Thyroid gland (tissue), 4 donors: ENCODE data around the gene RPS15.

ENCODE experiments used
- POLR2A ChIP-seq, 2 donors: fragments of 450-650 bp; IDR thresholded peaks; one replicate each; pipeline ENCODE4 v1.6.1; 2017; ENCODE audit warnings: antibody characterized with exemption in 2 of 2, mild to moderate bottlenecking in 2 of 2, moderate library complexity in 1 of 2
- TF ChIP-seq, protein P1 (sequence below), 6 experiments: fragments of 200-600 bp in 3 of 6; fragments of 450-650 bp in 3 of 6; sonication (generic) in 3 of 6; IDR thresholded peaks; one replicate each; pipeline ENCODE4 v1.5.1; 2016 to 2019; ENCODE audit warnings: antibody characterized with exemption in 6 of 6, mild to moderate bottlenecking in 2 of 6, inconsistent platforms in 1 of 6, moderate library complexity in 1 of 6

DNA sequence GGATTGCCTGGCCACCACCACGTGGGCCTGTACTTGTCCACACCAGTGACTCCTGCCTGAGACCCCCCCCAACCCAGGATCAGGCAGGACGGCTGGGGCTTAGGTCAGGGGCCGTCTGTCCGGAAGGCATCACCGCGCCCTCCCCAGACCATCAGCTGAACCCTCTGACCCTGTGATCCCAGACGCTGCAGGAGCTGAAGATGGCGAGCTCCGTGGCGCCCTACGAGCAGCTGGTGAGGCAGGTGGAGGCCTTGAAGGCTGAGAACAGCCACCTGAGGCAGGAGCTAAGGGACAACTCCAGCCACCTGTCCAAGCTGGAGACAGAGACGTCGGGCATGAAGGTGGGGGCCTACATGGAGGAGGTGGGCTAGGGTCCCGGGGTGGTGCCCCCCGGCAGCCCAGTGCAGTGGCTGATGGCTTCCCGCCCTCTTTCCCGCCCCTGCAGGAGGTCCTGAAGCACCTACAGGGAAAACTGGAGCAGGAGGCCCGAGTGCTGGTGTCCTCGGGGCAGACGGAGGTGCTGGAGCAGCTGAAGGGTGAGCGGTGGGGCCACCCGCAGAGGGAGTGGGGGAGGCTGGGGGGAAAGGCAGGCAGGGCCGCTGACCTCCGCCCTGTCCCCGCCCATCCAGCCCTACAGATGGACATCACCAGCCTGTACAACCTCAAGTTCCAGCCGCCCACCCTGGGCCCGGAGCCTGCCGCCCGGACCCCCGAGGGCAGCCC, 14.8 kb downstream of the RPS15 start:
- TF ChIP-seq, protein P1, sequence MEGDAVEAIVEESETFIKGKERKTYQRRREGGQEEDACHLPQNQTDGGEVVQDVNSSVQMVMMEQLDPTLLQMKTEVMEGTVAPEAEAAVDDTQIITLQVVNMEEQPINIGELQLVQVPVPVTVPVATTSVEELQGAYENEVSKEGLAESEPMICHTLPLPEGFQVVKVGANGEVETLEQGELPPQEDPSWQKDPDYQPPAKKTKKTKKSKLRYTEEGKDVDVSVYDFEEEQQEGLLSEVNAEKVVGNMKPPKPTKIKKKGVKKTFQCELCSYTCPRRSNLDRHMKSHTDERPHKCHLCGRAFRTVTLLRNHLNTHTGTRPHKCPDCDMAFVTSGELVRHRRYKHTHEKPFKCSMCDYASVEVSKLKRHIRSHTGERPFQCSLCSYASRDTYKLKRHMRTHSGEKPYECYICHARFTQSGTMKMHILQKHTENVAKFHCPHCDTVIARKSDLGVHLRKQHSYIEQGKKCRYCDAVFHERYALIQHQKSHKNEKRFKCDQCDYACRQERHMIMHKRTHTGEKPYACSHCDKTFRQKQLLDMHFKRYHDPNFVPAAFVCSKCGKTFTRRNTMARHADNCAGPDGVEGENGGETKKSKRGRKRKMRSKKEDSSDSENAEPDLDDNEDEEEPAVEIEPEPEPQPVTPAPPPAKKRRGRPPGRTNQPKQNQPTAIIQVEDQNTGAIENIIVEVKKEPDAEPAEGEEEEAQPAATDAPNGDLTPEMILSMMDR (IDR thresholded peaks at IDR 0.05), result no peak
- TF ChIP-seq POLR2A (IDR thresholded peaks at IDR 0.05), result no peak
